ENCODE results near the gene NAPA. TPM values are rescaled to one million over a fixed set of nuclear protein-coding genes. Genes with fewer than 3 reads are reported as not detected.

NAPA gene
- total and polyA plus RNA-seq, 9 donors: 59.4 to 101 (median 95.0) TPM

- WGBS, 3 donors: 87 to 94% (median 87%) methylated on average over 21 to 22 of the region's 22 CpGs
- Histone ChIP-seq H3K36me3 (no peaks in the 10 kb centered on the region), H3K27me3 (no peaks in the 10 kb centered on the region), H3K4me1 (ENCODE audit: insufficient read depth) (peaks cover 6% of the 10 kb centered on the region), H3K9me3 (no peaks in the 10 kb centered on the region), H3K4me3 (no peak overlapping the region), H3K27ac (no peak overlapping the region)
- DNase-seq: no peak
- intact Hi-C loops (cut with DNase I): no loop called here
- TF ChIP-seq POLR2A (IDR thresholded peaks at IDR 0.05) (no peak), CTCF (IDR thresholded peaks at IDR 0.05) (no peak), EP300 (IDR thresholded peaks at IDR 0.05) (no peak)
Observed at GRCh38 chr19:47544476-47544875, 29.6 kb upstream of the NAPA start.

- H3K27ac ChIP-seq: no peak overlapping the region
- WGBS, 3 donors: 90 to 92% (median 91%) methylated on average over 18 of the region's 18 CpGs
- DNase-seq: no peak
- H3K4me1 ChIP-seq (ENCODE audit: insufficient read depth): peaks cover 6% of the 10 kb centered on the region
- intact Hi-C loops (cut with DNase I): no loop called here
- no peaks in the 10 kb centered on the region for H3K36me3 ChIP-seq
- no peak overlapping the region for H3K4me3 ChIP-seq
- TF ChIP-seq POLR2A (IDR thresholded peaks at IDR 0.05) (no peak), EP300 (IDR thresholded peaks at IDR 0.05) (no peak), CTCF (IDR thresholded peaks at IDR 0.05) (no peak)
- H3K27me3 ChIP-seq: no peaks in the 10 kb centered on the region
- H3K9me3 ChIP-seq: no peaks in the 10 kb centered on the region
Observed at GRCh38 chr19:47544075-47544474, 29.2 kb upstream of the NAPA start.

GRCh38 chr19:47542030-47542475 is 27.2 kb upstream of the NAPA start:
- Histone ChIP-seq H3K4me3 (no peak overlapping the region), H3K27me3 (no peaks in the 10 kb centered on the region), H3K27ac (no peak overlapping the region), H3K4me1 (ENCODE audit: insufficient read depth) (peaks cover 6% of the 10 kb centered on the region), H3K36me3 (no peaks in the 10 kb centered on the region), H3K9me3 (no peaks in the 10 kb centered on the region)
- DNase-seq: no peak
- TF ChIP-seq POLR2A (IDR thresholded peaks at IDR 0.05) (no peak), CTCF (IDR thresholded peaks at IDR 0.05) (no peak), EP300 (IDR thresholded peaks at IDR 0.05) (no peak)
- 64 to 70% (median 66%) methylated on average over 9 of the region's 9 CpGs for WGBS, 3 donors
- intact Hi-C loops (cut with DNase I): no loop called here

DNA sequence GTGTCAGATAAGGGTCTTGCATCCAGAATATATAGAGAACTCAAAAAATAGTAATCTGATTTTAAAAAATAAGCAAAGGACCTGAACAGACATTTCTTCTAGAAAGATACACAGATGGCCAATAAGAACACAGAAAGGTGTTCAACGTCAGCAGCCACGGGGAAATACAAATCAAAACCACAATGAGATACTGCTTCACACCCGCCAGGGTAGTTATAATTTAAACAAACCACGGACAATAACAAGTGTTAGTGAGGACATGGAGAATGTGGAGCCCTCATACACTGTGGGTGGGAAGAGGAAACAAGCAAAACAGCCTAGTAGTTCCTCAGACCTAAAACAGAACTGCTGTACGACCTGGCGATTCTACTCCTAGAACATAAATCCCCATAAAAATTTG is 26.7 kb upstream of the NAPA start:
- Histone ChIP-seq H3K27me3 (no peaks in the 10 kb centered on the region), H3K36me3 (no peaks in the 10 kb centered on the region), H3K4me3 (no peak overlapping the region), H3K27ac (no peak overlapping the region), H3K4me1 (ENCODE audit: insufficient read depth) (peaks cover 6% of the 10 kb centered on the region), H3K9me3 (no peaks in the 10 kb centered on the region)
- TF ChIP-seq EP300 (IDR thresholded peaks at IDR 0.05) (no peak), CTCF (IDR thresholded peaks at IDR 0.05) (no peak), POLR2A (IDR thresholded peaks at IDR 0.05) (no peak)
- intact Hi-C loops (cut with DNase I): no loop called here
- DNase-seq: no peak
- WGBS, 3 donors: 42 to 55% (median 52%) methylated on average over 6 of the region's 6 CpGs

Measured in ovary (tissue), 9 donors.